Osteocyte (in vitro differentiated cells): Measurements from ENCODE around the gene SLC12A3. TPM values are rescaled to one million over a fixed set of nuclear protein-coding genes. Genes with fewer than 3 reads are reported as not detected.
A peak's percentile ranks its signal among the peaks of the same experiment; 100 is the strongest.

ENCODE experiments used
- DNase-seq: peaks from one replicate; pipeline ENCODE4 v3.0.0; 2021; ENCODE audit warnings: mixed read lengths; ENCODE audit not compliant: unreplicated experiment; ENCODE audit errors: extremely low spot score
- H3K27ac Mint-ChIP-seq: one replicate; pipeline ENCODE4 v1.8.0; 2021; ENCODE audit warnings: mild to moderate bottlenecking, mixed read lengths; ENCODE audit not compliant: unreplicated experiment
- H3K27me3 Mint-ChIP-seq: one replicate; pipeline ENCODE4 v1.8.0; 2021; ENCODE audit warnings: mixed read lengths; ENCODE audit not compliant: unreplicated experiment
- H3K36me3 Mint-ChIP-seq: one replicate; pipeline ENCODE4 v1.8.0; 2021; ENCODE audit warnings: mixed read lengths; ENCODE audit not compliant: unreplicated experiment
- H3K4me1 Mint-ChIP-seq: one replicate; pipeline ENCODE4 v1.8.0; 2021; ENCODE audit warnings: mixed read lengths; ENCODE audit not compliant: unreplicated experiment
- H3K4me3 Mint-ChIP-seq: one replicate; pipeline ENCODE4 v1.8.0; 2021; ENCODE audit warnings: mild to moderate bottlenecking, moderate library complexity, mixed read lengths; ENCODE audit not compliant: unreplicated experiment
- H3K9me3 Mint-ChIP-seq: one replicate; pipeline ENCODE4 v1.8.0; 2021; ENCODE audit warnings: mixed read lengths; ENCODE audit not compliant: unreplicated experiment
- CTCF ChIP-seq: fragments of 200-600 bp; sonication (generic); IDR thresholded peaks from 2 replicates; pipeline ENCODE4 v1.5.0; 2021; ENCODE audit warnings: antibody characterized with exemption, mild to moderate bottlenecking, moderate library complexity
- total RNA-seq: library from RNA; stranded (reverse); gene quantifications from 2 replicates; pipeline ENCODE4 v1.2.1, GENCODE V29; 2021

The SLC12A3 gene
- total RNA-seq, 1 donor from 2014 or later = not detected

GRCh38 chr16:56956076-56956475 lies 91.1 kb downstream of the SLC12A3 start:
- no peak for TF ChIP-seq CTCF
- Mint-ChIP-seq H3K27ac (no peak overlapping the region), H3K27me3 (peaks cover 6% of the 10 kb centered on the region), H3K36me3 (no peaks in the 10 kb centered on the region), H3K9me3 (no peaks in the 10 kb centered on the region), H3K4me3 (no peak overlapping the region), H3K4me1 (peaks cover 8% of the 10 kb centered on the region)
- DNase-seq = no peak

GRCh38 chr16:56956756-56957155 lies 91.7 kb downstream of the SLC12A3 start:
- Mint-ChIP-seq H3K9me3 (no peaks in the 10 kb centered on the region), H3K4me1 (peaks cover 11% of the 10 kb centered on the region), H3K27ac (no peak overlapping the region), H3K36me3 (no peaks in the 10 kb centered on the region), H3K27me3 (peaks cover 6% of the 10 kb centered on the region), H3K4me3 (no peak overlapping the region)
- no peak for DNase-seq
- TF ChIP-seq CTCF = no peak

DNA sequence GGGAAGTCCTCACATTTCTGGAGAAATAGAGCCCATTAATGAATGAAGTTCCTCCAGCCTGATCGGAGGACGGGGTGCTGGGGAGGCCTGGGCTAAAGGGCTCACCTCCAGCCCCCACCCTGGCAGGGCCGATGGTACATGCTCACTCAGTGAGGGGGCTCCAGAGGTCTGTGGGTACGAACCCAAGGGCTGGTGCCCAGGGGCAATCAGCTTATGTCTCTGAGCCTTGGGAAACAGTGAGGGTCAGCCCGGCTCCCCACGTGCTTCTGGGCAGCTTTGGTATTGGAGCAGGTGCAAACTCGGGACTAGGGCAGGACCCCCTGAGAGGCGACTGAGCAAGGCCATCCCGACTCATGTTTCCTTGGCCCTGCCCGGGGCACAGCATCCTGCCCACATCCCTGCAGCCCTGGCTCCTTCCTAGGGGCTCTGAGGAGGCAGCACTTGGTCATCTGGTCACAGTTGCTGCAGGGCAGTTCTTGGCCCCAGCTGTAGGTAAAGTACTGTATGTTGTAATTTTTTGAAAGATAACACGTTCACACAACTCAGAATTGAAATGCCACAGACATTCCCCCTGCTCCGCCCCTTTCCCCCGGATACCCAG lies 95.8 kb downstream of the SLC12A3 start:
- peaks cover 6% of the 10 kb centered on the region for H3K27me3 Mint-ChIP-seq
- H3K9me3 Mint-ChIP-seq = no peaks in the 10 kb centered on the region
- H3K36me3 Mint-ChIP-seq = no peaks in the 10 kb centered on the region
- H3K4me1 Mint-ChIP-seq = peaks cover 11% of the 10 kb centered on the region
- peak overlapping the region; percentile 23 for H3K27ac Mint-ChIP-seq
- DNase-seq = no peak
- no peak for TF ChIP-seq CTCF
- H3K4me3 Mint-ChIP-seq = no peak overlapping the region

GRCh38 chr16:56961386-56961785 lies 96.4 kb downstream of the SLC12A3 start:
- Mint-ChIP-seq H3K9me3 (no peaks in the 10 kb centered on the region), H3K27ac (peak overlapping the region; percentile 23), H3K36me3 (no peaks in the 10 kb centered on the region), H3K27me3 (peaks cover 6% of the 10 kb centered on the region), H3K4me1 (peaks cover 11% of the 10 kb centered on the region), H3K4me3 (no peak overlapping the region)
- no peak for DNase-seq
- TF ChIP-seq CTCF = no peak

- DNase-seq = no peak
- Mint-ChIP-seq H3K4me3 (no peak within 1 kb of the TSS), H3K4me1 (peaks cover 11% of the 10 kb centered on the region), H3K36me3 (no peaks in the 10 kb centered on the region), H3K27ac (peak within 1 kb of the TSS; percentile 23), H3K27me3 (peaks cover 6% of the 10 kb centered on the region), H3K9me3 (no peaks in the 10 kb centered on the region)
- TF ChIP-seq CTCF = no peak
Measured at GRCh38 chr16:56961851-56962281, 96.9 kb downstream of the SLC12A3 start, which contains the start of gene CETP. CETP (plus strand) TSS chr16:56961950; CDS start chr16:56961980, 30 bp downstream.
